H9 (cell line): Measurements from ENCODE around the gene HSPBP1. TPM values are rescaled to one million over a fixed set of nuclear protein-coding genes. Genes with fewer than 3 reads are reported as not detected.

Source experiments
- DNase-seq: peaks from one replicate; pipeline ENCODE4 v3.0.0-alpha.2; 2017
- H2AFZ ChIP-seq: one replicate; pipeline ENCODE4 v1.6.1; 2013; ENCODE audit warnings: mild to moderate bottlenecking, low read length, control low read depth, moderate library complexity
- H2AK5ac ChIP-seq: 2 replicates; pipeline ENCODE4 v1.6.1; 2013; ENCODE audit warnings: low read length, control low read depth, mixed read lengths; ENCODE audit not compliant: insufficient read length
- H2BK120ac ChIP-seq: one replicate; pipeline ENCODE4 v1.6.1; 2013; ENCODE audit warnings: low read depth, mild to moderate bottlenecking, low read length, control low read depth, inconsistent platforms; ENCODE audit not compliant: poor library complexity, severe bottlenecking
- H2BK12ac ChIP-seq: 2 replicates; pipeline ENCODE4 v1.6.1; 2013; ENCODE audit warnings: low read length, control low read depth, mixed read lengths, low read depth; ENCODE audit not compliant: insufficient read length
- H2BK15ac ChIP-seq: 2 replicates; pipeline ENCODE4 v1.6.1; 2013; ENCODE audit warnings: low read depth, low read length, control low read depth
- H2BK20ac ChIP-seq: one replicate; pipeline ENCODE4 v1.6.1; 2013; ENCODE audit warnings: low read depth, mild to moderate bottlenecking, low read length, control low read depth, inconsistent platforms; ENCODE audit not compliant: poor library complexity, severe bottlenecking
- H2BK5ac ChIP-seq: 2 replicates; pipeline ENCODE4 v1.6.1; 2013; ENCODE audit warnings: low read length, control low read depth, mixed read lengths; ENCODE audit not compliant: insufficient read length
- H3K14ac ChIP-seq: 2 replicates; pipeline ENCODE4 v1.6.1; 2013; ENCODE audit warnings: low read length, control low read depth; ENCODE audit not compliant: insufficient read depth
- H3K18ac ChIP-seq: 2 replicates; pipeline ENCODE4 v1.6.1; 2013; ENCODE audit warnings: low read depth, mild to moderate bottlenecking, mixed read lengths, low read length, control low read depth; ENCODE audit not compliant: insufficient read length
- H3K23ac ChIP-seq: 2 replicates; pipeline ENCODE4 v1.6.1; 2013; ENCODE audit warnings: low read length, control low read depth, mixed read lengths, low read depth; ENCODE audit not compliant: insufficient read length
- H3K23me2 ChIP-seq: 2 replicates; pipeline ENCODE4 v1.6.1; 2013; ENCODE audit warnings: low read depth, mild to moderate bottlenecking, mixed read lengths, low read length, control low read depth; ENCODE audit not compliant: insufficient read length, poor library complexity, severe bottlenecking
- H3K27ac ChIP-seq: 2 replicates; pipeline ENCODE4 v1.5.1; 2013; ENCODE audit warnings: low read length, control low read depth, mixed read lengths, low read depth; ENCODE audit not compliant: insufficient read length
- H3K27me3 ChIP-seq: 2 replicates; pipeline ENCODE4 v1.6.1; 2013; ENCODE audit warnings: low read length, control low read depth, inconsistent platforms; ENCODE audit not compliant: insufficient read depth
- H3K4ac ChIP-seq: 2 replicates; pipeline ENCODE4 v1.6.1; 2013; ENCODE audit warnings: low read depth, mild to moderate bottlenecking, control low read depth, inconsistent platforms, low read length, moderate library complexity
- H3K4me1 ChIP-seq: 2 replicates; pipeline ENCODE4 v1.6.1; 2013; ENCODE audit warnings: low read length, control low read depth, inconsistent platforms; ENCODE audit not compliant: insufficient read depth
- H3K4me2 ChIP-seq: 2 replicates; pipeline ENCODE4 v1.6.1; 2013; ENCODE audit warnings: low read length, control low read depth, mixed read lengths; ENCODE audit not compliant: insufficient read length, insufficient read depth
- H3K56ac ChIP-seq: 2 replicates; pipeline ENCODE4 v1.6.1; 2013; ENCODE audit warnings: low read depth, mild to moderate bottlenecking, mixed read lengths, low read length, control low read depth; ENCODE audit not compliant: insufficient read length
- H3K79me1 ChIP-seq: 2 replicates; pipeline ENCODE4 v1.6.1; 2013; ENCODE audit warnings: low read depth, mild to moderate bottlenecking, moderate library complexity, low read length, control low read depth, inconsistent platforms; ENCODE audit not compliant: insufficient read depth, poor library complexity, severe bottlenecking
- H3K79me2 ChIP-seq: 2 replicates; pipeline ENCODE4 v1.6.1; 2013; ENCODE audit warnings: low read length, control low read depth, inconsistent platforms; ENCODE audit not compliant: insufficient read depth
- H3K9ac ChIP-seq: 2 replicates; pipeline ENCODE4 v1.6.1; 2013; ENCODE audit warnings: low read length, control low read depth, mixed read lengths; ENCODE audit not compliant: insufficient read length; ENCODE audit errors: extremely low read depth
- H3K9me3 ChIP-seq: one replicate; pipeline ENCODE4 v1.6.1; 2013; ENCODE audit warnings: low read depth, low read length, inconsistent platforms; ENCODE audit not compliant: control insufficient read depth
- H3T11ph ChIP-seq: one replicate; pipeline ENCODE4 v1.6.1; 2013; ENCODE audit warnings: mild to moderate bottlenecking, low read length, control low read depth, inconsistent platforms
- H4K20me1 ChIP-seq: one replicate; pipeline ENCODE4 v1.6.1; 2013; ENCODE audit not compliant: control insufficient read depth, insufficient read length, insufficient read depth
- H4K5ac ChIP-seq: 2 replicates; pipeline ENCODE4 v1.6.1; 2013; ENCODE audit warnings: low read depth, mild to moderate bottlenecking, mixed read lengths, low read length, control low read depth; ENCODE audit not compliant: insufficient read length
- H4K8ac ChIP-seq: replicated peaks from 2 replicates; pipeline ENCODE4 v1.6.1; 2013; ENCODE audit warnings: low read length, control low read depth, mixed read lengths, low read depth; ENCODE audit not compliant: insufficient read length
- H4K91ac ChIP-seq: 2 replicates; pipeline ENCODE4 v1.6.1; 2013; ENCODE audit warnings: low read depth, mild to moderate bottlenecking, moderate library complexity, mixed read lengths, low read length, control low read depth; ENCODE audit not compliant: insufficient read length
- H3K27ac Mint-ChIP-seq, 3 experiments: 2 replicates in 2 of 3; 3 replicates in 1 of 3; pipeline ENCODE4 v1.8.0; 2020 to 2021; ENCODE audit warnings: mixed read lengths in 3 of 3, mild to moderate bottlenecking in 1 of 3, moderate library complexity in 1 of 3
- H3K27me3 Mint-ChIP-seq: 2 replicates; pipeline ENCODE4 v1.8.0; 2021; ENCODE audit warnings: low read depth, mild to moderate bottlenecking, moderate library complexity, mixed read lengths
- H3K36me3 Mint-ChIP-seq, 3 experiments: 2 replicates in 2 of 3; 3 replicates in 1 of 3; pipeline ENCODE4 v1.8.0; 2020 to 2021; ENCODE audit warnings: low read depth in 3 of 3, mixed read lengths in 3 of 3; ENCODE audit not compliant: insufficient read depth in 1 of 3
- H3K4me1 Mint-ChIP-seq, 2 experiments: 2 replicates each; pipeline ENCODE4 v1.8.0; 2020; ENCODE audit warnings: mixed read lengths in 2 of 2
- H3K4me3 Mint-ChIP-seq, 2 experiments: 2 replicates in 1 of 2; 3 replicates in 1 of 2; pipeline ENCODE4 v1.8.0; 2020 to 2021; ENCODE audit warnings: mild to moderate bottlenecking in 2 of 2, mixed read lengths in 2 of 2, moderate library complexity in 1 of 2
- H3K9me3 Mint-ChIP-seq, 2 experiments: 2 replicates in 1 of 2; 3 replicates in 1 of 2; pipeline ENCODE4 v1.8.0; 2020; ENCODE audit warnings: mild to moderate bottlenecking in 2 of 2, mixed read lengths in 2 of 2, moderate library complexity in 1 of 2
- WGBS: extraction: QIAGEN DNeasy Blood & Tissue Kit; methylation state at CpG from one replicate; pipeline ENCODE4 v1.1.7; 2013; ENCODE audit warnings: missing lambda C conversion rate, low lambda C conversion rate, mixed read lengths; ENCODE audit not compliant: insufficient read length; ENCODE audit errors: extremely low coverage; 5-methylcytosine and 5-hydroxymethylcytosine counted together
- total RNA-seq: library from RNA; stranded (reverse); gene quantifications from 2 replicates; pipeline ENCODE4 v1.2.1, GENCODE V29; 2021
- TF ChIP-seq, protein P1 (sequence below): fragments of 200-600 bp; sonication (generic); conservative IDR thresholded peaks from 3 replicates; pipeline ENCODE4 v1.8.0; 2021; ENCODE audit warnings: antibody characterized with exemption, mild to moderate bottlenecking

HSPBP1 gene
- total RNA-seq, 1 experiment from 2014 or later: 47.4 TPM

DNA sequence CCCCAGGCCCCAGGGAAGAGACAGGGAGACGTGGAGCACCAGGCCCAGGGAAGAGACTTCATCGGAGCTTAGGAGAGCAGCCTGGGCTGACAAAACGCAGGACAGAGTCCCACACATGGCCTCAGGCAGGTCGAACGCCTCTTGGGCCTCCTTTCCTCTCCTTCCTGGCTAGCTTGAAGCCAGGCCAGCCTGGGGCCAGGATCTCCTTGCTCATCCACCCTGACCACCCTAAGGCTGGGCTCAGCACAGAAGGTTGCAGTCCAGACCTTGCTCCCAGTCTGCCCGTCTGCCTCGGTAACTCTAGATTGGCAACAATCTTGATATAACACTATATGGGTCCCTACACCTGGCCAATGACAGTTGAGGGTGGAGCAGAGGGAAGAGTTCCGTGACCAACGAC lies 31.2 kb downstream of the HSPBP1 start:
- no peak overlapping the region for H3K27ac ChIP-seq
- no peak overlapping the region for H3K4me2 ChIP-seq
- no peaks in the 10 kb centered on the region; the same call in 1 of the 2 replicates for H3K27me3 Mint-ChIP-seq
- peaks cover 2% of the 10 kb centered on the region for H3K79me1 ChIP-seq
- no peak for DNase-seq
- H3K9me3 Mint-ChIP-seq: no peaks in the 10 kb centered on the region
- H3K4me3 Mint-ChIP-seq: no peak overlapping the region; a peak in 1 of 5 replicates
- H4K20me1 ChIP-seq: no peaks in the 10 kb centered on the region
- no peak overlapping the region for H2BK12ac ChIP-seq
- H3K14ac ChIP-seq: no peak overlapping the region; the same call in 1 of the 2 replicates
- H3K23me2 ChIP-seq: no peaks in the 10 kb centered on the region
- no peak overlapping the region for H3K4ac ChIP-seq
- H3K4me1 ChIP-seq: no peaks in the 10 kb centered on the region
- H2BK20ac ChIP-seq: no peak overlapping the region
- peaks cover 4 to 8% of the 10 kb centered on the region in 2 experiments; a peak in 2 of 4 replicates for H3K4me1 Mint-ChIP-seq
- WGBS: no CpG with 5 or more reads among the region's 9 CpGs
- peak overlapping the region in 2 of 3 experiments; percentile 75 to 88; a peak in 5 of 7 replicates for H3K27ac Mint-ChIP-seq
- H3K23ac ChIP-seq: no peak overlapping the region
- TF ChIP-seq, protein P1, sequence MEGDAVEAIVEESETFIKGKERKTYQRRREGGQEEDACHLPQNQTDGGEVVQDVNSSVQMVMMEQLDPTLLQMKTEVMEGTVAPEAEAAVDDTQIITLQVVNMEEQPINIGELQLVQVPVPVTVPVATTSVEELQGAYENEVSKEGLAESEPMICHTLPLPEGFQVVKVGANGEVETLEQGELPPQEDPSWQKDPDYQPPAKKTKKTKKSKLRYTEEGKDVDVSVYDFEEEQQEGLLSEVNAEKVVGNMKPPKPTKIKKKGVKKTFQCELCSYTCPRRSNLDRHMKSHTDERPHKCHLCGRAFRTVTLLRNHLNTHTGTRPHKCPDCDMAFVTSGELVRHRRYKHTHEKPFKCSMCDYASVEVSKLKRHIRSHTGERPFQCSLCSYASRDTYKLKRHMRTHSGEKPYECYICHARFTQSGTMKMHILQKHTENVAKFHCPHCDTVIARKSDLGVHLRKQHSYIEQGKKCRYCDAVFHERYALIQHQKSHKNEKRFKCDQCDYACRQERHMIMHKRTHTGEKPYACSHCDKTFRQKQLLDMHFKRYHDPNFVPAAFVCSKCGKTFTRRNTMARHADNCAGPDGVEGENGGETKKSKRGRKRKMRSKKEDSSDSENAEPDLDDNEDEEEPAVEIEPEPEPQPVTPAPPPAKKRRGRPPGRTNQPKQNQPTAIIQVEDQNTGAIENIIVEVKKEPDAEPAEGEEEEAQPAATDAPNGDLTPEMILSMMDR: no peak
- no peak overlapping the region for H4K91ac ChIP-seq
- no peak overlapping the region for H2BK5ac ChIP-seq
- no peak overlapping the region for H2AK5ac ChIP-seq
- no peak overlapping the region for H3K56ac ChIP-seq
- no peaks in the 10 kb centered on the region for H3K27me3 ChIP-seq
- no peak overlapping the region for H4K5ac ChIP-seq
- no peak overlapping the region for H3K18ac ChIP-seq
- H3T11ph ChIP-seq: no peak overlapping the region
- H4K8ac ChIP-seq: no peak overlapping the region
- peaks cover 19% of the 10 kb centered on the region; the same call in 1 of the 2 replicates for H3K79me2 ChIP-seq
- no peak overlapping the region for H2BK15ac ChIP-seq
- no peak overlapping the region for H2AFZ ChIP-seq
- H3K9ac ChIP-seq: no peak overlapping the region
- no peak overlapping the region for H2BK120ac ChIP-seq
- H3K9me3 ChIP-seq: no peaks in the 10 kb centered on the region
- peaks cover 5 to 31% (median 27%) of the 10 kb centered on the region in 3 experiments; a peak in 6 of 7 replicates for H3K36me3 Mint-ChIP-seq
